Measurements from ENCODE around the gene ADCY4. TPM values are rescaled to one million over a fixed set of nuclear protein-coding genes. Genes with fewer than 3 reads are reported as not detected.

Gene ADCY4
- total and polyA plus RNA-seq, 4 donors: 22.6 to 42.8 (median 36.0) TPM

- H3K27ac ChIP-seq (ENCODE audit: low read depth in 1 of 2, low read length in 1 of 2): peak overlapping the region in 1 of 2 donors; percentile 28
- DNase-seq (no peak), ATAC-seq (ENCODE audit: insufficient read depth, low FRiP score) (no peak)
- H3K4me3 ChIP-seq: no peak overlapping the region
- H3K9ac ChIP-seq (ENCODE audit: insufficient read depth in 1 of 2, low read length in 2 of 2): peak overlapping the region; percentile 40 to 55
- peaks cover 0 to 13% (median 4%) of the 10 kb centered on the region in 4 donors for H3K36me3 ChIP-seq (ENCODE audit: control insufficient read depth in 4 of 4, insufficient read depth in 4 of 4, low read length in 4 of 4)
- peaks cover 0 to 55% (median 16%) of the 10 kb centered on the region in 5 donors for H3K4me1 ChIP-seq (ENCODE audit: control insufficient read depth in 5 of 5, insufficient read depth in 5 of 5, low read length in 5 of 5)
- WGBS, 2 donors: 88 to 89% methylated on average over 20 of the region's 20 CpGs
- H3K27me3 ChIP-seq (ENCODE audit: control insufficient read depth in 3 of 3, insufficient read depth in 3 of 3, low read length in 2 of 3): no peaks in the 10 kb centered on the region
- no peaks in the 10 kb centered on the region for H3K9me3 ChIP-seq (ENCODE audit: control insufficient read depth in 4 of 4, insufficient read depth in 3 of 4, low read length in 3 of 4)
- TF ChIP-seq CTCF (IDR thresholded peaks at IDR 0.05; ENCODE audit: control extremely low read depth, extremely low read depth): no peak
Observed at GRCh38 chr14:24369463-24369862, 34.6 kb upstream of the ADCY4 start.

GRCh38 chr14:24368562-24369252, 33.8 kb upstream of the ADCY4 start:
- no peak for ATAC-seq (ENCODE audit: insufficient read depth, low FRiP score)
- no peaks in the 10 kb centered on the region for H3K27me3 ChIP-seq (ENCODE audit: control insufficient read depth in 3 of 3, insufficient read depth in 3 of 3, low read length in 2 of 3)
- peak overlapping the region; percentile 37 to 54 for H3K27ac ChIP-seq (ENCODE audit: low read depth in 1 of 2, low read length in 1 of 2)
- peak overlapping the region; percentile 15 for H3K4me3 ChIP-seq
- peak overlapping the region; percentile 49 to 73 for H3K9ac ChIP-seq (ENCODE audit: insufficient read depth in 1 of 2, low read length in 2 of 2)
- peaks cover 0 to 13% (median under 1%) of the 10 kb centered on the region in 4 donors for H3K36me3 ChIP-seq (ENCODE audit: control insufficient read depth in 4 of 4, insufficient read depth in 4 of 4, low read length in 4 of 4)
- TF ChIP-seq CTCF (IDR thresholded peaks at IDR 0.05; ENCODE audit: control extremely low read depth, extremely low read depth): no peak
- H3K4me1 ChIP-seq (ENCODE audit: control insufficient read depth in 5 of 5, insufficient read depth in 5 of 5, low read length in 5 of 5): peaks cover 0 to 55% (median 16%) of the 10 kb centered on the region in 5 donors
- WGBS, 2 donors: 4 to 13% methylated on average over 10 to 51 of the region's 52 CpGs
- no peaks in the 10 kb centered on the region for H3K9me3 ChIP-seq (ENCODE audit: control insufficient read depth in 4 of 4, insufficient read depth in 3 of 4, low read length in 3 of 4)
- DNase-seq: peak; percentile 94 to 95 (median 94)

- H3K4me1 ChIP-seq (ENCODE audit: control insufficient read depth in 5 of 5, insufficient read depth in 5 of 5, low read length in 5 of 5): peaks cover 0 to 55% (median 16%) of the 10 kb centered on the region in 5 donors
- WGBS, 2 donors: 1 to 2% methylated on average over 12 to 15 of the region's 15 CpGs
- peak overlapping the region; percentile 37 to 54 for H3K27ac ChIP-seq (ENCODE audit: low read depth in 1 of 2, low read length in 1 of 2)
- TF ChIP-seq CTCF (IDR thresholded peaks at IDR 0.05; ENCODE audit: control extremely low read depth, extremely low read depth): no peak
- H3K9ac ChIP-seq (ENCODE audit: insufficient read depth in 1 of 2, low read length in 2 of 2): peak overlapping the region; percentile 49 to 73
- H3K9me3 ChIP-seq (ENCODE audit: control insufficient read depth in 4 of 4, insufficient read depth in 3 of 4, low read length in 3 of 4): no peaks in the 10 kb centered on the region
- H3K27me3 ChIP-seq (ENCODE audit: control insufficient read depth in 3 of 3, insufficient read depth in 3 of 3, low read length in 2 of 3): no peaks in the 10 kb centered on the region
- H3K36me3 ChIP-seq (ENCODE audit: control insufficient read depth in 4 of 4, insufficient read depth in 4 of 4, low read length in 4 of 4): peaks cover 0 to 10% (median 0%) of the 10 kb centered on the region in 4 donors
- ATAC-seq (ENCODE audit: insufficient read depth, low FRiP score): no peak
- no peak for DNase-seq
- peak overlapping the region; percentile 15 for H3K4me3 ChIP-seq
Observed at GRCh38 chr14:24368212-24368561, 33.3 kb upstream of the ADCY4 start.
